HG03280 (cell line): Measurements from ENCODE around the gene TBCC.

Source experiments
- ATAC-seq: cut with Tn5 transposase; IDR thresholded peaks from one replicate; pipeline ENCODE4 v1.9.1; 2021; ENCODE audit warnings: mild to moderate bottlenecking, moderate library complexity; ENCODE audit not compliant: unreplicated experiment

The TBCC gene

GRCh38 chr6:42745640-42746462 is at the start of gene TBCC:
Gene TBCC (minus strand): TSS chr6:42746103. CDS start chr6:42746073, 30 bp downstream.
- peak; percentile 82 for ATAC-seq

DNA sequence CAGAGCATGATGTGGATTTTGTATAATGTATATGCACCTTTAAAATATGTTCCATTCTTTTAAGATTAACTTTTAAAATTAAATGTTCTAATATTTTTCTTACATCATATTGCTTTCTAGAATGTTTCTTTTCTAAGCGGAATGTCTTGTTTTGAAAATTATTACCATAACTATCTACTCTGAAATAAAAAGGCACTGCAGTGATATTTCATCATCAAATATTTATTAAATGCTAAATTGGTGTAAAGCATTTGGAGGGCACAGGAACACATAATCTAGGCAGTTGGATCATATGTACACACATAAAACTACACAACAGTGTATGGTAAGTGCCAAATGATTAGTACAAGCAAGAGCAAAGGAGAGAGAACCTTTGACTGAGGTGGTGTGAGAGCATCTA is 49.7 kb upstream of the TBCC start:
- ATAC-seq, result no peak

DNA sequence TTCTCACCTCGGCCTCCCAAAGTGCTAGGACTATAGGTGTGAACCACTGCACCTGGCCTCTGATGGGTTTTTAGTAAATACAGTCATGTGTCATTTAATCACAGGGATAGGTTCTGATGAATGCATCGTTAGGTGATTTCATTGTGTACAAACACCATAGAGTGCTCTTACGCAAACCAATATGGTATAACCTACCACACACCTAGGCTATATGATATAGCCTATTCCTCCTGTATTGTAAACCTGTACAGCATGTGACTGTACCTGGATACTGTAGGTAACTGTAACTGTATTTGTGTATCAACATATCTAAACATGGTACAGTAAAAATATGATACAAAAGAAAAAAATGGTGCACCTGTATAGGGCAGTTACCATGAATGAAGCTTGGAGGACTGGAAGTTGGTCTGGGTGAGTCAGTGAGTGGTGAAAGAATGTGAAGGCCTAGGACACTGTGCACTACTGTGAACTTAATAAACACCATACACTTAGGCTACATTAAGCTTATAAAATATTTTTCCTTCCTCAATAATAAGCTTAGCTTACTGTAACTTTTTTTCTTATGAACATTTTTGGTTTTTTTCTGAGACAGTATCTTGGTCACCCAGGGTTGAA is 45.9 kb upstream of the TBCC start:
- ATAC-seq, result no peak

GRCh38 chr6:42790549-42791181 is 44.8 kb upstream of the TBCC start:
- no peak for ATAC-seq

- no peak for ATAC-seq
Observed at GRCh38 chr6:42788671-42789070, 42.8 kb upstream of the TBCC start.

DNA sequence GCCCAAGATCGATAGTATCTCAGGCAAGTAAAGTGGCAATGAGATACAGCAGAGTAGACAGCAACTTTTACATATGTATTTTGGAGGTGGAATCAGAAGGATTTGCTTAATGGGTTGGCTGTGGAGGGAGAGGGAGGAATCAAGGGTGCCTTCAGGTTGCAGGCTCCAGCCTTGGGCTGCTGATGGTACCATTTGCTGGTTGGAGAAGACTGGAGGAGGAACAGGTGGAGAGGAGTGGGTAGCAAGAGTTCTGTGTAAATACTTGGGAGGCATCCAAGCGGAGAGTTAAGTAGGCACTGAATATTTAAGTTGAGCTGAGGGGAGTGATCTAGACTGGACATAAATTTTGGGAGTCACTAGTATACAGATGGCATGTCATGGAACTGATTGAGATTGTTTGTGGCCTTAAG is 41.2 kb upstream of the TBCC start:
- no peak for ATAC-seq

GRCh38 chr6:42786525-42786985 is 40.7 kb upstream of the TBCC start:
- ATAC-seq, result no peak

DNA sequence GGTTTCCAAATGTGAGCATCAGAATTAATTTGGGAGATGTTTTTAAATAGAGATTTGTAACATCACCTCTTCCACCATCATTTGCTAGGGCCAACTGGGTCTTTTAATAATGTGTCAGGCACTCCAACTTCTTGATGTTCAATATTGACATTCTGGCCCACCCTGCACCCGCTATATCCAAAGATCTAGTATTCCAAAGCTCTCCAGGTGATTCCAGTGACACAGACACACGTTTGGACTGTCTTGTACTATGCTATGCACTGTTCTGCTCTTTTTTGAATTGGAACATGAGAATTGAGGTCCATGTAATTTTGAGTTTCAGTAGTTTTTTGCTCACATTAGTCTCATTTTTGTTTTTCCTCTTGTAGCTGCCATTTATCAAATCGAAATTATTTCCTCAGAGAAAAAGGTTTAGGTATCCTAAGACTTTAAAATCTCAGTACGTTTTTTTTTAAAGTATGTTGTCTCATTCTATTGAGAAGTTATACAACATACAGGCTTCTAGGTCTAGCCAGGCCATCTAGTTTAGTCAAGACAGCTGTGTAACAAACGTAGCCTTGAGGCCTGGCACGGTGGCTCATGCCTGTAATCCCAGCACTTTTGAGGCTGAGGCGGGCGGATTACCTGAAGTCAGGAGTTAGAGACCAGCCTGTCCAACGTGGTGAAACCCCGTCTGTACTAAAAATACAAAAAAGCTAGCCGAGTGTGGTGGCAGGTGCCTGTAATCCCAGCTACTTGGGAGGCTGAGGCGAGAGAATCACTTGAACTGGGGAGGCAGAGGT is 39.0 kb upstream of the TBCC start:
- no peak for ATAC-seq

- no peak for ATAC-seq
Observed at GRCh38 chr6:42783876-42784642, 38.2 kb upstream of the TBCC start.

- ATAC-seq, result peak; percentile 42
Observed at GRCh38 chr6:42783177-42783875, 37.4 kb upstream of the TBCC start.

DNA sequence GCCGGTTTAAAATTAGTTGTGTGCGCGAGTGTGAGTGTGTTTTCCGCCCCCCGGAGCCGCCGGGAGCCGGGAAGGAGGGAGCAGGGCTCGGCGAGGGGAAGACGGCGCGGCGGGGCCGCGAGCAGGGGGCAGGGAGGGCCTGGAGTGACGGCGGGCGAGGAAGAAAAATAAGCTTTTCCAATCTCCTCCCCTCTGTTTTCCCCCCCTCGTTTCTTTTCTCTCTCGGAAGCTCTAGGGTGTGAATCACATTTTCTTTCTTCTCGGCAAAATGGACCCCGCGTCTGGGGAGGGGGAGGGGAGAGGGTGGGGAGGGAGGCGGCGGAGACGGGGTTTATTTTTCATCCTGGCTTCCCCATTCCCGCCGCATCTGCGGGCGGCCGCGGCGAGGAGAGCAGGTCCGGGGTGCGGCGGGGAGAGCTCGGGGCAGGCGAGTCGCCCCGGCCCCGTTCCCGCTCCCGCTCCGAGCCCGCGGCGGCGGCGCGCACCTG is 36.8 kb upstream of the TBCC start:
- peak; percentile 19 for ATAC-seq

- ATAC-seq, result peak; percentile 5
Observed at GRCh38 chr6:42781796-42782688, 36.1 kb upstream of the TBCC start, which contains the start of gene BICRAL. Gene BICRAL (plus strand): TSS chr6:42782052. CDS start chr6:42822023, 39,971 bp downstream.

DNA sequence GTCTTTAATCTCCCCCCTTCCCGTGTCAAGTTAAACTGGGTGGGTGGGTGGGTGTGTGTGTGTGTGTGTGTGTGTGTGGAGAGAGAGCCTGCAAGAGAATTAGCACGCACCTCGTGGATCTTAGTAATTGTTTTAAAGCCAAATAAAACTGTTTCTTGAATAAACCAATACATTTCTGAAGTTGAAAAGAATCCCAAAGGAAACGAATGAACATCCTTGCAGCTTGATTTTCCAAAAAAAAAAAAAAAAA is 35.6 kb upstream of the TBCC start:
- ATAC-seq, result no peak

- ATAC-seq, result no peak
Observed at GRCh38 chr6:42779521-42779920, 33.6 kb upstream of the TBCC start.

GRCh38 chr6:42778122-42778521 is 32.2 kb upstream of the TBCC start:
- no peak for ATAC-seq

GRCh38 chr6:42777126-42777822 is 31.4 kb upstream of the TBCC start:
- no peak for ATAC-seq

DNA sequence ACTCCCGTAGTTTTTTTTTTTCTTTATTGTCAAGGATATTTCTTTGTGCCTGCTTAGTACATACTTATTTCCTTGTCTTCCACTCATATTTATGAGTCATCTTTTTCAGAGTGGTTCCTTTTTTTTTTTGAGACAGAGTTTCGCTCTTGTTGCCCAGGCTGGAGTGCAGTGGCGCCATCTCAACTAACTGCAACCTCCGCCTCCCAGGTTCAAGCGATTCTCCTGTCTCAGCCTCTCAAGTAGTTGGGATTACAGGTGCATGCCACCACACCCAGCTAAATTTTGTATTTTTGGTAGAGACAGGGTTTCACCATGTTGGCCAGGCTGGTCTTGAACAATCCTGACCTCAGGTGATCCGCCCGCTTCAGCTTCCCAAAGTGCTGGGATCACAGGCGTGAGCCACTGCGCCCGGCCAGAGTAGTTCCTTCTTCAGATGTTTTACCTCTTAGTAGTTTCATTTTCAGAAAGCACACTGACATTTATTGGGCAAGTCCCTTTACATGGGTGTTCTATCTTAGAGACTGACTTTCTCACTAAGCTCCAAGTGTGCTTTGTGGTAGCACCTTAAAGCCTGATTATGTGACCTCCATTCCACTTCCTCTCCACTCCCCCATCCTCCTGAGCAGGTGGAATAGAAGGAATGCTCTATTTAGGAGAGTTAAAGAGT is 29.1 kb upstream of the TBCC start:
- peak; percentile 40 for ATAC-seq

DNA sequence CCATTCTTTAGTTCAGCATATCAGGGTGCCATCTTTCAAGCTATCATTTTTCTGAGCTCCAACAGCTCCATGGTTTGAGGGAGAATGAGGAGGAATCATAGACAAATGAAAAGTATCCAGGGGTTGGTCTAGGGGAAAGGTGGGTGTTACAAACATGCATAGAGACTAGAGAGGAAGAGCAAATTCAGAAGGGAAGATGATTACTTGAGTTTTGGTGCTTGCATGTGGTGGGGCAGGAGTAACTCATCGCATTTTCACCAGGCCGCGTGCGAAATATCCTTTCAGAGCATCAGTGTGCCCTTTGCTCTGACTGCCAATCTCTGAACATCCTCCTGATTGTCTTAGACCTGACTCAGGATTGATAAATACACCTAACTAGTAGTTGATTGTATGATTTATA is 28.3 kb upstream of the TBCC start:
- no peak for ATAC-seq
